Lower leg skin (tissue), 3 donors: ENCODE measurements around the gene FCSK.

Experiments used
- CTCF ChIP-seq, 3 donors: fragments of 450-650 bp; IDR thresholded peaks; one replicate each; pipeline ENCODE4 v1.5.1; 2016; ENCODE audit warnings: antibody characterized with exemption in 3 of 3, mild to moderate bottlenecking in 3 of 3, moderate library complexity in 2 of 3
- POLR2A ChIP-seq, 2 donors: fragments of 450-650 bp; IDR thresholded peaks; one replicate each; pipeline ENCODE4 v1.6.1; 2016 to 2017; ENCODE audit warnings: antibody characterized with exemption in 2 of 2, mild to moderate bottlenecking in 1 of 2, moderate library complexity in 1 of 2

DNA sequence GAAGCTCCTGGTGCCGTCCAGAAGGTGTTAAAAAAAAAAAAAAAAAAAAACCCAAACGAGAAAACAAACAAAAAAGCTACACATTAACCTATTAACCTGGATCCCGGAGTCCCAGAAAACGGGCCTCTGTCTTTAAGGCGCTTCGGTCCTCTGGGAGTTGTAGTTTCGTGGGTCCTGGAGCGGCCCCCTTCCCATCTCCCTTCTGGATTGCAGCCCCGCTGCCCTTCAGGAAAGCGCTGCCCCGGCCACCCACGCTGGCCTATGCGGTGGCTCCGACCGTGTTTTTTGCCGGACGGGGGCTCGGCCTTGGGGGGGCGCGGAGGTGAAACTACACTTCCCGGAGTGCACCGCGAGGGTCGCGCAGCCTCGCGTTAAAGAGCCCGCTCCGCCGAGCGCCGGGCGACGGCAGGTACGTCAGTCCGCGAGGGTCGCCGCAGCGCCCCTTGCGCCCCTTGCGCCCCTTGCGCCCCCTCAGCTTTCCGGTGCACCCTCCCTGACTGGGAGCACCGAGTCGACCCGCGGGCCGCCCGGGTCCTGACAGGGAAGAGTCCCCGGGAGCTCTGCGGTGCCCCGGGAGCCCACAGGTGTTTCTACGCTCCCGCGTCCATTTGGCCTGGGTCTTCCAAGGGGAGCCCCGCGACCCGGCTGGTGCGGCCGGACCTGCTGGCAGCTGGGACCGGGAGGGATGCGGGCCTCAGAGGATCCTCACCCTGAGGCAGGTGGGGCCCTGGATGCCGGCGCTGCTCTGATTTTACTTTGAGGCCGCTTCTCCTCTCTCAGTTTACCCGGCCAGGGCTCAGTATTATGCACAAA, at the start of gene FCSK:
- no peak for TF ChIP-seq CTCF (IDR thresholded peaks at IDR 0.05)
- TF ChIP-seq POLR2A (IDR thresholded peaks at IDR 0.05), result no peak
